ENCODE results near the gene JUN.

DNA sequence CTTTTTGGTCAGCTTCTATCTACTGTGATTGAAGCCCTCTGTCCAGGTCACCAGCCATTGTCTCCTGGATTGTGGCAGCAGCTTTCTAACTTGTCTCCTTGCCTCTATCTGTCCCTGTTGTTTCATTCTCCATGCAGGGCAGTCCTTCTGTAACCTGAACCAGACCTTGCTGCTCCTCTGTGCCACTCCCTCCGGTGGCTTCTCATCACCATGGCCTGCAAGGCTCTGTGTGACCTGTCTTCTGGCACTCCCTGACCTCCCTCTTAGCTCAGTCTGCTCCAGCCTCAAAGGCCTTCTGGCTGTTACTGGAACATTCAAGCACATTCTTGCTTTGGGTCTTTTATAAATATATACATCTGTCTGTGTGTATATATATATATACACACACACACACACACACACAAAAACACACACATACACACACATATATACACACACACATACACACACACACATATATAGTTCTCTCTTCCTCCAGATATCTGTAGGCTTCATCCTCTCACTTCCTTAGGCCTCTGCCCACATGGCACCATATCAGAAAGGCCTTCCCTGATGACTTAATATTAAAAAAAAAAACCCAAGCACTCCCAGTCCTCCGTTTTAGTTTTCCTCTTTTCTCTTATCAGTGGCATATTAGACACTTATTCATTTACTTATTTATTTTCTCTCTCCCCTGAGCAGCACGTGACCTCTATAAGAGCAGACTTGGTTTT is 21.2 kb upstream of the JUN start:
- TF ChIP-seq CTCF (IDR thresholded peaks at IDR 0.05) (no peak), POLR2A (IDR thresholded peaks at IDR 0.05) (no peak)
